Inflammatory macrophage treated with lipopolysaccharide for 1 hour (primary cell): ENCODE data around the gene FRS3.

Source experiments
- DNase-seq, 2 donors: peaks; one replicate each; pipeline ENCODE4 v3.0.0-alpha.2; 2020 to 2022

FRS3 gene

DNA sequence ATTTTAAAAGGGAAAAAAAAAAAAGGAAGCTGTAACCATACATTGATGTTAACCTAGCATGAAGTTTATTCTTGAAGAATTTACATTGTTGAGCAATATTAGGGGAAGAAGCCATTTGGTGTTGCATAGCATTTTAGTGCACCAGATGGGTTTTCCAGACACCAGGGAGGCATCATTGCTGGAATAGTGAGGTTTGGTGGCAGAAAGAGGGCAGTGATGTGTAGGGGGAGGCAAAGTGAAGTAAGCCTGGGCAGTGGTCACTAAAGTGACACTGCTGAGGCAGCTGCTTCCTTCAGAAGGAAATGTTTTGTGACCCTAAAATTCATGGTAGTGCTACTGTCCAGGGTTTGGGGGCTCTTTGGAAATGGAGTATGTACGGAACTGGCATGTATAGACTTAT is 10.3 kb upstream of the FRS3 start:
- peak; percentile 79 to 95 for DNase-seq

DNA sequence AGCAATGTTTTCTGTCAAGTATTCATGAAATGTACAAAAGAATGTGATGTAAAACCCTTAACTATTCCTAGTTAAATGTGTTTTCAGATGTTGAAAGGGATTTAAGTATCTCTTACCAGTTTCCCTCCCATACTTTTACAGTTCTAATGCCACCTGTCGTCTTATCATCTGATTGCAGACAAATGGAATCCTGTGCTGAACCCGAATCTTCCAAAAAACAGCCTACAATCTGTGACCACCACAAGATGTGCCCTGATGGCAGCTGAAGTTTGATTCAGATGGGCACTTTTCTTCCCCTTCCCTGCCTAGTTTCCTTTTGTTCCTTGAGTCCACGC is 9.7 kb upstream of the FRS3 start:
- DNase-seq = no peak

DNA sequence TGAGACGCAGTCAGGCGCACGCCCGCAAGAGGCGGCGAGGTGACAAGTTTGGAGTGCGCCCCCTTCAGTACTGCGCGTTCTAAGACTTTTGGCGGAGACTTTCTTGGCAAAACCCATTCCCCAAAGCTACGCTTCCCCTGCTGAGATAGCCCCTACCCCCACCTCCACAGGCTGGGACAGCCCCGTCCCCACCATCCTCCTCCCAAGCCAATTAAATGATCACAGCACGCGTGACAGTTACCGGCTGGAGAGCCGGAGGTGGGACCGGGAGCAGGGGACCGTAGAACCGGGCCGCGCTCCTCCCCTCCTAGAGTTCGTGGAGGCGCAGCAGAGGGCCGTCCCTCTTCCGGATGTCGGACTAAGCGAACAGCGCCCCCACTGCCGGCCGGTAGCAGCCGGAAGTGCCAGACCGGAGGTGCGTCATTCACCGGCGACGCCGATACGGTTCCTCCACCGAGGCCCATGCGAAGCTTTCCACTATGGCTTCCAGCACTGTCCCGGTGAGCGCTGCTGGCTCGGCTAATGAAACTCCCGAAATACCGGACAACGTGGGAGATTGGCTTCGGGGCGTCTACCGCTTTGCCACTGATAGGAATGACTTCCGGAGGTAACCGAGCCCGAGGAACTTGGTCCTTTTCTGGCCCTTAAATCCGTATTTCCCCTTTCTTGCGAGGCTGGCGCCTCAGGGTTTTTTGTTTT is 7.7 kb upstream of the FRS3 start, which contains the start of gene TOMM6:
Gene TOMM6, plus strand, starts transcription at position 476 of the 699 bp plus-strand sequence. Its CDS starts 4 bp downstream, at position 480.
- peak; percentile 89 to 98 for DNase-seq

DNA sequence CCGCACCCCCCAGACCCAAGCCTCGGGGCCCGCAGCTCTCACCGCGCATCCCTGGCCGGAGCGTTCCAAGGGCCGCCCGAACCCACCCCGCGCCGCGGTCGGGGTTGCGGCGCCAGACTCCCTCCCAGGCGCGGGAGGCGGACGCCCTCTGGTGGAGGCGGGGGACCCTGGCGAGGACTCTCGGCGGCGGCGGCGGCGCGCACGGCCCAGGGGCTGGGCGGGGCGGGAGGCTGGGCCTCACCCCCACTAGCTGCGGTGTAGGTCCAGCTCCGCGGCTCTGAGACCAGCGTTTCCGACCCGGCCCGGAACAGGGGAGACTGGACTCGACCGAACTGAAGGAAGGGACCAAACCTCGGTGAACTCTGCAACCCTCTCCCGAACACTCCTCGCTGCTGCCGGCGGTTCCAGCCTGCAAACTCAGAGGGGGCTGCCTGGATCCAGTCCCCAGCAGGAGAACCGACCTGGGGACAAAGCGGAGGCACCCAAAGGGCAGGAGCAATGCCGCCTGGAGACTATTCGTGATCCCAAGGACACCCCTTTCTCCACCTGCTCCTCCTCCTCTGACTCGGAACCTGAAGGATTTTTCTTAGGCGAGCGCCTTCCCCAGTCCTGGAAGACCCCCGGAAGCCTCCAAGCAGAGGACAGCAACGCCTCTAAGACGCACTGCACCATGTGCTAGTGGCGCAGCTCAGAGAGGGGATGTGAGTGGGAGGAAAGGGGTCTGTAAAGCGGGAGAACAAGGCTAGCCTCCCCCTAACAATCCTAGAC is 6.9 kb upstream of the FRS3 start:
- peak; percentile 70 to 89 for DNase-seq

DNA sequence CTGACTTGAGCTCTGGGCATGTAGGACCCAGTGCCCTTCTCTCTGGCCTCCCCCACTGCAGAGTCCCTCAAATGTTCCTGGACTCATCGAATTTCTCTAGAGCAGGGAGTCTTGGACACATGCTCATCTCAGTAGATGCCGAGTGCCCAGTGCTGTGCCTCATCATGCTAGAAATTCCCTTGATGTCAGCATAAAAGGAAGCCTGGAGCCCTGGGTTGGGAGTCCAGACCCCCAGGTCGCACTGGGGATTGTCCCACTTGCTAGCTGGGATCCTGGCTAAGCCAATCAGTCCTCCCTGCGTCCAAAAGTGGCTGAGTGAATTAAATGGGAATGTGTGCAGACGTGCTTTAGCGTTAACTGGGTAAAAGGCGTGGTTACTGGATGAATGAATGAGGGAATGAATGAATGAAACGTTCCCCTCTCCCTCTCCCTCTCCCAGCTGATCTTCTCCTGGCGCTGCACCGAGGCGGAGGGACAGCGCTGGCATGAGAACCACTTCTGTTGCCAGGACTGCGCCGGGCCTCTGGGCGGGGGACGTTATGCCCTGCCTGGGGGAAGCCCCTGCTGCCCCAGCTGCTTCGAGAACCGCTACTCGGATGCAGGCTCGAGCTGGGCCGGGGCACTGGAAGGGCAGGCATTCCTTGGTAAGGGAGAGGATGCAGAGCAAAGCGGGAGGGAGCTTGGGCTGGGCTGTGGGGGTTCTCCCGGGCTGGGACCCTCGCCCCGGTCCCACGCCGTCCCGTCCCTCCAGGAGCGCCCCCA is 6.2 kb upstream of the FRS3 start:
- no peak for DNase-seq

DNA sequence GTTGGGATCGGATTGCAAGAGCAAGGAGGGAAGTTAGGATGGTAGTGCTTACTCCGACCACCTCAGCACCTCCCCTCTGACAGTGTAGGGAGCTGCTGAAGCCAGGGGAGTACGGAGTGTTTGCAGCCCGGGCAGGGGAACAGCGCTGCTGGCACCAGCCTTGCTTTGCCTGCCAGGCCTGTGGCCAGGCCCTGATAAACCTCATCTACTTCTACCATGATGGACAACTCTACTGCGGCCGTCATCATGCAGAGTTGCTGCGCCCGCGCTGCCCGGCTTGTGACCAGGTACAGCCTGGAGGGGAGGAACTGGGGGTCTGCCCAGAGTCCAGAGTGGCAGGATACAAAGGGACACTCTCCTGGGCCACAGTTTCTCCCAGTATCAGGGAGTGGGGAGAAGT is 5.6 kb upstream of the FRS3 start:
- DNase-seq = no peak

DNA sequence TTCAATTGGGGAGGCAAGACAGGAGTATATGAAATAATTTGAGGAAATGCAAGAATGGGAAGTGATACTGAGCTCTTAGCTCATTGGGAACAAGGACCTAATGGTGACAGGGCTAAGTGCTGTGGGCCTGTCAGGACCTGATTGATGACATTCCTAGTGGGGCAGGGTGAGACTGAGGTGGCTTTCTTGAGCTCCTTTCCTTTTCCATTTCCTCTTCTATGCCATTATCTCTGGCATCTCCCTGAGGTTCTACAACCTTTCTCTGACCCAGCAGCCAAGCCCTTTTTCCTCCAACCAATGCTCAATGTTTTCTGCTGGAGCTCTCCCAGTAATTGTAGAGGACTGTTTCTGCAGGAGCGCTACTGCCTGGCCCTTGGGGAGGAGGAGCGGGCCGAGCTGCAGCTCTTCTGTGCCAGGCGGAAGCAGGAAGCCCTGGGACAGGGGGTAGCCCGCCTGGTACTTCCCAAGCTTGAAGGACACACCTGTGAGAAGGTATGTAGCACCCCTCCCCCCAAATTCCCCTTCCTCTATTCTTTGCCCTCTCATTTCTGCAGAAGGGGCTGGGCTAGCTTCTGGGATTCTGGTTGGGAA is 5.0 kb upstream of the FRS3 start:
- DNase-seq = peak; percentile 77 to 85

DNA sequence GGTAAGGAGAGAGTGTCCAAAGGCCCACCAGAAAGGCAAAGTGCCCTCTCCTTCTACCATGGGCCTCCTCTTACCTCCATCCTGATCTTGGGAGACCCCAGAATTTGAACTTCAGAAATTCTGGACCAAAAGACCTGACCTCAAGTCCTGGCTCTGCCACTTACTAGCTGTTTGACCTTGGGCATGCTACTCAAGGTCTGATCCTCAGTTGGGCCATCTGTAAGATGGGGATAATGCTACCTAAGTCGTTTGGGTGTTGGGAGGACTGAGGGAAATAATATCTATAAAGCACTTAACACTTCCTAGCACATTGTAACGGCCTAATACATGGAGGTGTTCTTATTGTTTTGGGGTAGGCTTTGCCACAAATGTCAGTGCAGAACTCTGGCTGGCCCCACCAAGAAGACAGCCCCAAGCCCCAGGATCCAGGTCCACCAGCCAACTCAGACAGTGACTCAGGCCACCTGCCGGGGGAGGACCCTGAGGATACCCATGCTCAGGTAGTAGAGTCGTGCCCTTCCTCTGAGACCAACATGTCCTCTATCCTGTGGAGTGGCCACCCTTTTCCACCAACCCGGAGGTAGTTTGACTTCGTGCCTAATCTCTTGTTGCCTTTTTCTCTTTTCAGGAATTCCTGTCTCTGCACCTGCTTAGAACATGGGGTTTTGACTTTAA is 3.5 kb upstream of the FRS3 start:
- no peak for DNase-seq

DNA sequence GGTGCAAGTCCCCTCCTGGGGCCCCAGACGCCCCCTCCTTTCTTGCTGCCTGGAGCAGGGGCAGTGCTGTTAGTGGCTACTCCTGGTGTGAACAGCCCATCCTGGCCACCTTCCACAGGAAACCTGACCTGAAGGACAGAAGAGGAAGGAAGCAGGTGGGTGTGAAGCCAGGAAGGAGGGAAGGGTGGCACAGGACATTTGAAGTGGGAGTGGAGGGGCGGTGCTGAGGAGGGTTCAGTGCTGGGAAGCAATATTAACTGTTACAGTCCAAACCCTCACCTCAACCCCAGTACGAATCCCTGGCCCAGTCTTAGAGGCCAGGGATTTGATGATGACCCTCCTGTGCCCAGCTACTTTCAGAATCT is 1.6 kb upstream of the FRS3 start:
- no peak for DNase-seq

DNA sequence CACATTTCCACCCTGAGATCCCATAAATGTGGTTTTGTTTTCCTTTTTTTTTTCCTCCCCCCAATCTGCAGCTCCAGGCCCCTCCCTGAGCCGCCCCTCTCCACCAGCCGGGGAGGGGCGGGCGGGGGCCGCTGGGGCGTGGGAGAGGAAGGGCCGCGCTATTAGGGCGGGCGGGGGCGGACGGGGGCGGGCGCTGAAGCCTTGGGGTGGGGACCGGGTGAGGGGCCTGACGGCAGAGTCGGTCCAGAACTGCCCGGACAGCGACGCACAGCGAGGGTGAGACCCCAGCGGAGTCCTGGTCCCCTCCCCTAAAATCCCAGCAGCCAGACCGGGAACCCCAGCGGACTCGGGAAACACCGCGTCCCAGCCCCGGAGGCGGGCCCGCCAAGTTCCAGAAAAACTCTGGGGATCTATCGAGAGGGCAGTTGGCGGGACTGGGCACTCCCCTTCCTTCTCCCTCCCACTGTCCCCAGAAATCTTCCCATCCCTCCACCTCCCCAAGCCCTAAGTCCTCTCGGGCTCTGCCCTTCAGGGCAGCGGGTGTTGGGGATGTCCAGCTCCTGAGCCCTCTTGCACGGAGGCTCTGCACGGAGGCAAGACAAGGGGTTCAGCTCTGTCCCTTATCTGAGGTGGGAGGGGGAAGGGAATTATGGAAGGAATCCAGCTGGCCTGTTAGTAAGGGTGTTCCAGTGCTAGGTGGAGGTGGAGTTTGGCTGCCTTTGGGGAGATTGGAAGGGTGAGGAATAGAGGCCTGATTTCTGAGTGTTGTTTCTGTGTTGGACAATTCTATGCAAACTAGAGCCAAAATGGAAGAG is 1.1 kb upstream of the FRS3 start, which contains the start of gene PRICKLE4:
Gene PRICKLE4, plus strand, starts transcription at position 232 of the 815 bp plus-strand sequence. CDS start 2,692 bp downstream, outside the sequence.
- DNase-seq = peak; percentile 59 to 73

DNA sequence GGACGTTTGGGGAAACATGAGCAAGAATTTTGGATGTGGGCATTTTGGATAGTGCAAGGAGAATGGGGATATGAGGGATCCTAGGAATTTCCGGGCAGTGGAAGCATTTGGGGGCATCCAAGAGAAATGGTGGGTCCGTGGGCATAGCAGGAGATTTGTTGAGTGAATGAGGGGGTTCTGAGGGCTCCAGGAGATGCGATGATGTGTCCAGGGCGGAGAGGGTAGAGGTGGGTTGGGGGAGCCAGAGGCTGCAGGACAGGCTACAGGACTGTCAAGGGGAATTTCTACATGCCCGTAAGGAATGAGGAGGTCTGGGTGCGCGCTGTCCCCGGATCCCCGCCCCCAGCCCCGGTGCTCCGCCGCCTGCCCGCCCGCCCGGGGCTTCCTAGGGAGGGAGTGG is 364 bp downstream of the FRS3 start:
- DNase-seq = no peak

DNA sequence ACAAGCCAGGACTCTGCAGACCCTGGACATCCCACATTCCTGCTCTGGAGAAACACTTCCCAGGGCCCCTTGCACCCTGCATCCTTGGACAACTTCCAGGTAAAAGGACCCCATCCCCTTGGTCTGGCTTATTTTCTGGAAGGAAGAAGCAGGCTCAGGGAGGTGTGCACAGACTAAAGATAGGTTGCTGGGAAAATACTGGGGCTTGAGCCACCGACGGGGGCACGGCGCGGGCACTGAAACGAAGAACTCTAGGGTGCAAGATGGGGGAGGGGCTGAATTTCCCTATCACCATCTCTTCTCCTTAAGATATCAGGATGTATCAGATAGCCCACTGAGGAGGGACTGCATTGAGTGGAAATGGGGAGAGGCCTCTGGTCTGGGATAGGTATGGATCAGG is 805 bp downstream of the FRS3 start:
- DNase-seq = no peak

DNA sequence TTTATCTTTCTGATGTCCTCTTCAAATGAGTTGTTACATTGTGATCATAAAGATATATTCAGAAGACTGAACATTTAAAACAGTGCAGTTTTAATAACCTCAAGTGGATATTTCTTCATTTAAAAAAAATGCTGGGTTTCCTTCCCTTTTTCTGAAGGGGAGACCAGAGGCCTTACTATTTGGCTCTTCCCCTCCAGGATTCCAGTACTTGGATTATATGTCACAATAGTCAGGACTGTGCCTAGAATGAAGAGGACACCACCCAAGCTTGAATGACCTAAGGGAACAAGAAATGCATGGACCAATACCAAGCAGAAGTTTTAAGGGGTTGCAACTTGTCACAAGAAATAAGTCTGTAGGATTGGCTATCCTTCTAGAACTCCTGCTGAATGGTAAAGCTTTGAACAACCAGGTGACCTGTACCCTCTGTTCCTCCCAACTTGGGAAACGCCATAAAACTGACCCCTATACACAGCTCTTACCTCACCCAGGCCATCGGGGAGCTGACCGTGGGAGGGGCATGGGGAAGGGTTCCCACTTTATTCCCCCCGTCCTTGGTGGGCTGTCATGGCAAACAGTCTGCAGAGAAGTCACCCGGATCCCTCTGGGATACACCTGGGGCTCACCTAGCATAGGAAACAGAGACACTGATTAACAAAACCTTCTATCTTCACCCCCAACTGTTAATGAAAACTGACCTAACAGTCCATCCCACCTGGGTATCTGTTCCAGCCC is 2.0 kb downstream of the FRS3 start:
- DNase-seq = peak; percentile 63 to 80

DNA sequence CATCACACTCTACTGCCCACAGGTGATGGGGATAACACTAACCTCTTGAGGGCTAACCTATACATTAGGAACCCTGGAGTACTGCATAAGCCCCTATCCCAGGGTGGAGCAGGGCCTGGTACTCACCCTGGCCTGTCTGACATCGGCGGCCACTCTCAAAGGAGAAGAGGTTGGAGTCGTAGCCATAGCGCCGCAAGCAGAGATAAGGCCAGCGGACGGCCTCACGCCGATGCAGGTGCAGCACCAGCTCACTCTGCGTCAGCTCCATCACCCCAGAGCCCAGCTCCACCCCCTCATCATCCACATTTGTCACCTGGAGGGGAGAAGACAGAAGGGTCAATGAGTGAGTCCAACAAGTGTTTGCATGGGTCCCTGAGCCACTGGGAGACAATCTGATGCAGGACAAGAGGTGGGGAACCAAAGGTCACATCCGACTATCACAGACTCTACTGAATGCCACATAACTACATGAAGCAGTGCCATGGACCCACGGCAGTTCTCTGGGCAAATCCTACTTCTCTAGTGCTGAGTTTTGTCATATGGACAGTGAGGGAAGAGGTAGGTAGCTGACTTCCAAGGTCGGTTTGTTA is 4.3 kb downstream of the FRS3 start:
- DNase-seq = no peak

DNA sequence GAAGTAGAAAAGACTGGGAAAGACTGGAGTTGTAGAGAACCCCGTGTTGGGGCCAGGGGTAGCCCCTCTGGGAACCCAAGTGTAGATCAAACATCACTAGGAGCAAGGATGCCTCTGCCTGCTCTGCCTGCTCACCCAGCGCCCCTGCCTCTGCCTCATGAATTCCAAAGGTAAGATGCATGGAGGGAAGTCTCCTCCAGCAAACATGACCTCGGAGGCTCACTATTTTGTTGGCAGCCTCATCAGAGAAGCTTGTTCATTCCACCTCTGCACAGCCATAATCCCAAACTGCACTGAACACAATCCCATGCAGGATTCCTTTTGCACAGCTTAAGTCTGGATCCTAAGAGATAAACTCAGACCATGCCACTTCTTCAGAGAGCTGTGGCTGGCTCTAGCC is 4.9 kb downstream of the FRS3 start:
- DNase-seq = no peak

DNA sequence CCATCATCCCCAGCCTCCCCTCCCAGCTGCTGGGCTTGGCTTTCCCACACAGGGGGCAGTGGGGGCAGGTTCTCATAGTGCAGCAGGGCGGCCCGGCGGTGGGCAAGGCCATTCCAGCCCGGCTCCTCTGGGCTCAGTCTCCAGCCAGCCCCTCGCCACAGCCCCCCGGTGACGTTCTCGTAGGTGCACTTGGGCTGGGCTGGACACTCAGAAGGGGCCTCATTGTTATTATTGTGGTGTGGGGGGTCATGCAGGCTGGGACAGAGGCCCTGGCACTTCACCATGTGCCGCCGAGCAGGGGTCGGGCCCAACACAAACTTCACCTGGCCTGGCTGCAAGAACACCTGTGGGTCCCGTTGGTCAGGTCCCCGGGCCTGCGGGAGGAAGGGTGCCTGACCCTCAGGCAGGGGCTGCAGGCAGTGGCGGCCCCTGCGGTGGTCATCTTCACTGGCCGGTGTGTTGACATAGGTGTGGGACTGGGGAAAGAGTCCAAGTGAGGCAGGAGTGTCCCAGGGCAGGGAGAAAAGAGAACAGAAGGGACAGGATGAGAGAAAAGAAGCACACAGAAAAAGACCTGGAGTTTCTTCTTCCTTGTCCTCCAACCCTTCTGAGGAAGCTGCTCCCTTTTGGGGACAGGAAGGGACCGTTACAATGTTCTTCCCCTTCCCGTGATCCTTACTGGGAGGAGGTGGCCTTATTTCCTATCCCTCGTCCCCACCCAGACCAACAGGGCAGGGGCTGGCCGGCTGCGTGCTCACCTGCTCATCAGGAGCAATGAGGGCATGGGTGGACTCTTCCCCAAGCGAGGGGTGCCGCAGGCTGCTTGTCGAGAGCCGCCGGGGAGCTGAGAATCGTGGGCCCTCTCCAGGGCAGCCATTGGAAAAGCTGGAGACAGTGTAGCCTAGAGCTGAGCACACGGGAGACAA is 8.4 kb downstream of the FRS3 start:
- DNase-seq = no peak

DNA sequence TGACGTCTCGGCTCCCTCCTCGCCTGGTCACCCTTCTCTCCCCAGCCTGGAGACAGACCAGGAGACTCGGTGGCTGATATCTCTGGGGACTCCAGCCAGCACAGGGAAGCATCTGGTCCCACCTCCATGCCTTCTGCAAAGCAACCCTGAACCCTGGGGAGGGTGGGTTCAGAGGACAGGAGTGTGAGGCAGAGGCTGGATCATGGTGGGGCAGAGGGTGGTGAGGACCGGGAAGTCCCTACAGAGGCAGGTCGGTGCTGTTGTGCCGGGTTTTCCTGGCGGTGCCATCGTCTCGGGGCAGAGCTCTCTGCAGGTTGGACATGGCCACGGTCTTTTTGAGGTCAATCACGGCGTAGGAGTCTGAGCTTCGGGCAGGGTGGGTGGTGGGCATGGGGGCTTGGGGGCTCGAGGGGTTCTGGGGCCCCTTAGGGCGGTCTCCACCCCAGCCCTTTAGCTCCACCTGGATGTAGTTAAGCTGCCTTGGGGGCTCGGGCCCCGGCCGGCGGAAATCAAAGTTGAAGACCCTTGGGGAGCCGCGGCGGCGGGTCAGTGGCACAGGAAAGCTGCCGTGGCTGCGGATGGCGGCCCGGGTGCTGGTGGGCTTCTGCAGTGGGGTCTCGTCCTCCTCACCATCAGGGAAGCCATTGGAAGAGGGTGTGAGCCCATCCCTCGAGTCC is 9.2 kb downstream of the FRS3 start:
- no peak for DNase-seq

DNA sequence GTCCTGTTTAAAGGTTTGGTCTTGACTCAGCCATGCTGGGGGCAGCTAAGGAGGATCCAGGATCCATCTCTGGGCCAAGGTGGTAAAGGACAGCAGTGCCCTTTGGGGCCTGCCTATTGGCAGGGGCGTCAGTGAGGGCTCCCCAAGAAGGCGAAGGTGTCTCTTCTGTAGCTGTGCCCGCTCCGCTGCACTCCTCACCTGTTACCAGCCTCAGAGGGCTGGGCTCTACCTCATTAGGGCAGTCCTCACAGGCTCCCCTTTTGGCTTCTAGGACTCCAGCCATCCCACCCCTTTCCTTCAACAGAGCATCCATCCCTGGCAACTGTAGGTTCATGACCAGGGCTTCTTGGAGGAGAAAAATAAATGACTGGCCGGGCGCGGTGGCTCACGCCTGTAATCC is 10.3 kb downstream of the FRS3 start:
- DNase-seq = no peak
